ENCODE measurements around the gene RBPMS2.

Gene RBPMS2

DNA sequence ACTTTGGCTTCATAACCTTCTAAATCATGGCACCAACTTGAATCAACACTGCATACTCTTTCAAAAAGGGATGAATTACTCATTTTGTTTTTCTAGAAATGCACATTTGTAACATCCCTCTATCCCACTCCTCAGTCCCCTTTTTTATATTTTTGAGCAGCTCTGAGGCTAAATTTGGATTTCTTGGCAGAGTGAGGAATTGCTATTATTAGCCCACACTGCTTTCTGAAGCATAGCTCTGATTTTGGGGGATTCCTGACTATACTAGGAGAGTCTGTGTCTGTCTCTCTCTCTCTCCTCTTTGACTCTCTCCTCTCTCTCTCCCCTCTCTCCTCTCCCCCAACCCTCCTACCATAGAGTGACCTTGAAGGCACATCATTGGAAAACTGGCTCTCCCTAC, 76.6 kb downstream of the RBPMS2 start:
- in situ Hi-C loops (cut with MboI; ENCODE audit: low sequenced_read_pairs, unreplicated experiment): no loop called here
- TF ChIP-seq, protein P1, sequence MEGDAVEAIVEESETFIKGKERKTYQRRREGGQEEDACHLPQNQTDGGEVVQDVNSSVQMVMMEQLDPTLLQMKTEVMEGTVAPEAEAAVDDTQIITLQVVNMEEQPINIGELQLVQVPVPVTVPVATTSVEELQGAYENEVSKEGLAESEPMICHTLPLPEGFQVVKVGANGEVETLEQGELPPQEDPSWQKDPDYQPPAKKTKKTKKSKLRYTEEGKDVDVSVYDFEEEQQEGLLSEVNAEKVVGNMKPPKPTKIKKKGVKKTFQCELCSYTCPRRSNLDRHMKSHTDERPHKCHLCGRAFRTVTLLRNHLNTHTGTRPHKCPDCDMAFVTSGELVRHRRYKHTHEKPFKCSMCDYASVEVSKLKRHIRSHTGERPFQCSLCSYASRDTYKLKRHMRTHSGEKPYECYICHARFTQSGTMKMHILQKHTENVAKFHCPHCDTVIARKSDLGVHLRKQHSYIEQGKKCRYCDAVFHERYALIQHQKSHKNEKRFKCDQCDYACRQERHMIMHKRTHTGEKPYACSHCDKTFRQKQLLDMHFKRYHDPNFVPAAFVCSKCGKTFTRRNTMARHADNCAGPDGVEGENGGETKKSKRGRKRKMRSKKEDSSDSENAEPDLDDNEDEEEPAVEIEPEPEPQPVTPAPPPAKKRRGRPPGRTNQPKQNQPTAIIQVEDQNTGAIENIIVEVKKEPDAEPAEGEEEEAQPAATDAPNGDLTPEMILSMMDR (IDR thresholded peaks at IDR 0.05; ENCODE audit: borderline replicate concordance, control extremely low read depth, extremely low read depth, insufficient read depth, missing control alignments): no peak
- no peak for DNase-seq (ENCODE audit: low spot score)

DNA sequence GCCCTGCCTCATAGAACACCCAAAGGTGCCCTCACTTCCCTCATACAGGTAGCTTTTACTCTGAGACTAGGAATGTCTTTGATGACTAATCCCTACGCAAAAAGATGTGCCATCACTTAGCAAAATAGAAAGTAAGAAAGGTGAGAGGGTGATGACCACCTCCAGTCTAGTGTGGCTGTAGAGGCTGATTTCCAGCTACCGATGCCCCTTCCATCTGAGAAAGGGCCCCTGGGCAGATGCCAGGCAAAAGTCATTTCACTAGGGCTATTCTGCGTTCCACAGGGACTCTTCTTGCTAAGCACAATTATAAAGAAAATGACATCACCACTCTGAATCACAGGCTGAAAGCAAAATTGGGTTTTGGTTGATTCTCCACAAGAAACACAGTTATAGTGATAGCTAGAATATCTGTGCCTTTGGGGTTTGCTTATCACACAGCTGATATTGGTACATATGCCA, 77.4 kb downstream of the RBPMS2 start:
- in situ Hi-C loops (cut with MboI; ENCODE audit: low sequenced_read_pairs, unreplicated experiment): no loop called here
- no peak for DNase-seq (ENCODE audit: low spot score)
- TF ChIP-seq, protein P1 (IDR thresholded peaks at IDR 0.05; ENCODE audit: borderline replicate concordance, control extremely low read depth, extremely low read depth, insufficient read depth, missing control alignments): no peak

DNA sequence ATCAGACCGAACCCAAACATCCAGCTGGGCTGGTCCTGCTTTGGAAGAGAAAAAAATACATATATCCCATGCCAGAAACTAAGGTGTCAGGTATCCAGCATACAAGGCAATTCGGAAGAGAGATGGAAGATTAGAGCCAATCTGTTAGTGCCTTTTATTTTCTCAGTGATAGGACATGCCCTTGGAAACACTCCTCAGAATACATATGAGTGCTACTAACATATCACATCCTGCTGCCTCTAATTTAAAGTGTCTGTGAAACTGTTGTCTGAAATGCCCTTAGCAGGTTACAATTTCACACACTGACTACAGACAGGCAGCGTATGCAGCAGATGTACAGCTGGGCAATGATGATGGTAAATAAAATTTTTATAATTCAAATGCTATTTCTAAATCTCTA, 78.9 kb downstream of the RBPMS2 start:
- no peak for DNase-seq (ENCODE audit: low spot score)
- TF ChIP-seq, protein P1 (IDR thresholded peaks at IDR 0.05; ENCODE audit: borderline replicate concordance, control extremely low read depth, extremely low read depth, insufficient read depth, missing control alignments): no peak
- in situ Hi-C loops (cut with MboI; ENCODE audit: low sequenced_read_pairs, unreplicated experiment): no loop called here

DNA sequence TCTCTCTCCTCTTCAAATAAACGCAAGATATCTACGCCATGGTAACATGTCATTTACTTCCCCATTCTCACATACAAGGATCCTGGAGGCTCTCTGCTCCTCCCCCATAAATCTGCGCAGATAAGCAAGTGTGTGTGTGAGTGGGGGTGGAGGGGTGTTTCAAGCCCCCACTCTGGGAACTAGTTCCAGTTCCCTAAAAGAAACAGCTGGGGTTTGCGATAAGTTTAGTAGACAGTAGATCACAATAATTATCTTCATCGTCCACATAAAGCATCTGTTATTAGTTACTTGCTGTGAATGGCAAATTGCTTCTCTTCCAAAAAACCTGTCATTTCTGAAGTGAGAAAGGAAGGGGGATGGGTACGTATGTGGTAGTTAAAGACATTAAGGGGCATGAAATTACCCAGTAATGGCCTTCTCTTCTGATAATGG, 79.8 kb downstream of the RBPMS2 start:
- in situ Hi-C loops (cut with MboI; ENCODE audit: low sequenced_read_pairs, unreplicated experiment): no loop called here
- DNase-seq (ENCODE audit: low spot score): no peak
- TF ChIP-seq, protein P1 (IDR thresholded peaks at IDR 0.05; ENCODE audit: borderline replicate concordance, control extremely low read depth, extremely low read depth, insufficient read depth, missing control alignments): no peak

DNA sequence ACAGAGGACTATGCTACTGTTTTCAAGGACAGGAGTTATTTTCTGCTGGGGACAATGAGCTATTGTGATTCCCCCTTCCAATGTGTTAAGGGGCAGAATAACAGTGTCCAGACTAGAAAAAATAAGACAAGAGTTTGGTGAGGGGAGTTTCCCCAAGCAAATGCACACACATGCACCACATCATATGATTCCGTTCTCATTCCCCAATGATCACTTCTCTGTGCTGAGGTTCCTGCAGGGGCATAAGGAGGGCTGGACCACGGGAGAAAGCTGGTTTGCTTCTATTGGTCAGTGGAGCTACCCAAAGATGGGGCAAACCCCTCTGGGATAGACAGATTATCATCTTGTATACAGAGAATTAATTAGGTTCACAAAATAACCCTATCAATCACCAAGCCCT, 80.6 kb downstream of the RBPMS2 start:
- TF ChIP-seq, protein P1 (IDR thresholded peaks at IDR 0.05; ENCODE audit: borderline replicate concordance, control extremely low read depth, extremely low read depth, insufficient read depth, missing control alignments): no peak
- in situ Hi-C loops (cut with MboI; ENCODE audit: low sequenced_read_pairs, unreplicated experiment): no loop called here
- DNase-seq (ENCODE audit: low spot score): no peak

DNA sequence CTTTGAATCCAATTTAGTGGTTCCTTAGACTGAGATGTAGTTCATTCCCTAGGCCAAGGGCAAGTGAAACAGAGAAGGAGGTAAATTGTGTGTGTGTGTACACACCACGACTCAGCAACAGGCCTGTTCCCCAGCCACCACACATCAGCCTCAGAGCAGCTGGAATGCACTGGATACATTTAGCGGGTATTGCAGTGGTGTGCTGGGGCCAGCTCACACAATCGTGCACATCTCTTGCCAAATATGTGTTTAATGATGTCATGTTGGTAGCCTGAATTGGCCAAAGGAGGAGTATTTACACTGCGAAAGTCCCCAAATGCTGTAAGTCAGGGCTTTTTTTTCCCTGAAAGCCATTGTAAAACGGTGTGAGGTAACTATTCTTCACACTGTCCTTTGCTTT, 82.3 kb downstream of the RBPMS2 start:
- in situ Hi-C loops (cut with MboI; ENCODE audit: low sequenced_read_pairs, unreplicated experiment): no loop called here
- no peak for DNase-seq (ENCODE audit: low spot score)
- TF ChIP-seq, protein P1 (IDR thresholded peaks at IDR 0.05; ENCODE audit: borderline replicate concordance, control extremely low read depth, extremely low read depth, insufficient read depth, missing control alignments): no peak
